Measurements from ENCODE around the gene MAST4.
A peak's percentile ranks its signal among the peaks of the same experiment; 100 is the strongest.

DNA sequence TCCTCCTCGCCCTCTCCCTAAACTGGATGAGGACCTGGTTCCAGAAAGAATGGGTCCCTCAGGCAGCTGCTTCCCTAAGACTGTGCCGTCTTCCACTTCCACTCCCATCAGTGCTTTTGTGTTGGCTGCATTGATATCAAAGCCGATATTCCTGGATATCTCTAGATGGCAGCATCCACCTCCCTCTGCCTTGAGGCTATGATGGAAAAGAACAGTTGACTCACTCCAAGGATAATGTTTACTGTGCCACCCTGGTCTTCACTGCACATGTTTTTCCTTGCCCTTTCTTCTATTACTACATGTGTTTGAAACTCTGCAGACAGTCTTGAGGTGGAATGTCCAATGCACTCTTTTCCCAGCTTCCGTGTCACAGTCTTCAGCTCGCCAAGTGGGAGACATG lies 211.6 kb downstream of the MAST4 start:
- no peak for TF ChIP-seq POLR2A (IDR thresholded peaks at IDR 0.05; ENCODE audit: low read length)
- TF ChIP-seq, protein P1, sequence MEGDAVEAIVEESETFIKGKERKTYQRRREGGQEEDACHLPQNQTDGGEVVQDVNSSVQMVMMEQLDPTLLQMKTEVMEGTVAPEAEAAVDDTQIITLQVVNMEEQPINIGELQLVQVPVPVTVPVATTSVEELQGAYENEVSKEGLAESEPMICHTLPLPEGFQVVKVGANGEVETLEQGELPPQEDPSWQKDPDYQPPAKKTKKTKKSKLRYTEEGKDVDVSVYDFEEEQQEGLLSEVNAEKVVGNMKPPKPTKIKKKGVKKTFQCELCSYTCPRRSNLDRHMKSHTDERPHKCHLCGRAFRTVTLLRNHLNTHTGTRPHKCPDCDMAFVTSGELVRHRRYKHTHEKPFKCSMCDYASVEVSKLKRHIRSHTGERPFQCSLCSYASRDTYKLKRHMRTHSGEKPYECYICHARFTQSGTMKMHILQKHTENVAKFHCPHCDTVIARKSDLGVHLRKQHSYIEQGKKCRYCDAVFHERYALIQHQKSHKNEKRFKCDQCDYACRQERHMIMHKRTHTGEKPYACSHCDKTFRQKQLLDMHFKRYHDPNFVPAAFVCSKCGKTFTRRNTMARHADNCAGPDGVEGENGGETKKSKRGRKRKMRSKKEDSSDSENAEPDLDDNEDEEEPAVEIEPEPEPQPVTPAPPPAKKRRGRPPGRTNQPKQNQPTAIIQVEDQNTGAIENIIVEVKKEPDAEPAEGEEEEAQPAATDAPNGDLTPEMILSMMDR (IDR thresholded peaks at IDR 0.05), result peak; percentile 78
- TF ChIP-seq, protein P2, sequence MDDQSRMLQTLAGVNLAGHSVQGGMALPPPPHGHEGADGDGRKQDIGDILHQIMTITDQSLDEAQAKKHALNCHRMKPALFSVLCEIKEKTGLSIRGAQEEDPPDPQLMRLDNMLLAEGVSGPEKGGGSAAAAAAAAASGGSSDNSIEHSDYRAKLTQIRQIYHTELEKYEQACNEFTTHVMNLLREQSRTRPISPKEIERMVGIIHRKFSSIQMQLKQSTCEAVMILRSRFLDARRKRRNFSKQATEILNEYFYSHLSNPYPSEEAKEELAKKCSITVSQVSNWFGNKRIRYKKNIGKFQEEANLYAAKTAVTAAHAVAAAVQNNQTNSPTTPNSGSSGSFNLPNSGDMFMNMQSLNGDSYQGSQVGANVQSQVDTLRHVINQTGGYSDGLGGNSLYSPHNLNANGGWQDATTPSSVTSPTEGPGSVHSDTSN (IDR thresholded peaks at IDR 0.05), result no peak
- no peak for TF ChIP-seq GATA3 (IDR thresholded peaks at IDR 0.05; ENCODE audit: borderline replicate concordance)
- TF ChIP-seq JUNB (IDR thresholded peaks at IDR 0.05), result no peak
- TF ChIP-seq RNF2 (IDR thresholded peaks at IDR 0.05; ENCODE audit: borderline replicate concordance, low read depth), result no peak
- no peak for TF ChIP-seq ESRRA (IDR thresholded peaks at IDR 0.05; ENCODE audit: borderline replicate concordance, low read length)
- TF ChIP-seq, protein P3, sequence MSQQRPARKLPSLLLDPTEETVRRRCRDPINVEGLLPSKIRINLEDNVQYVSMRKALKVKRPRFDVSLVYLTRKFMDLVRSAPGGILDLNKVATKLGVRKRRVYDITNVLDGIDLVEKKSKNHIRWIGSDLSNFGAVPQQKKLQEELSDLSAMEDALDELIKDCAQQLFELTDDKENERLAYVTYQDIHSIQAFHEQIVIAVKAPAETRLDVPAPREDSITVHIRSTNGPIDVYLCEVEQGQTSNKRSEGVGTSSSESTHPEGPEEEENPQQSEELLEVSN (IDR thresholded peaks at IDR 0.05; ENCODE audit: borderline replicate concordance, low read depth), result no peak
- no peak for TF ChIP-seq RCOR1 (IDR thresholded peaks at IDR 0.05; ENCODE audit: low read depth, low read length)
- no peak for TF ChIP-seq CHD2 (IDR thresholded peaks at IDR 0.05; ENCODE audit: low read length, partially characterized antibody)
- TF ChIP-seq RAD21 (conservative IDR thresholded peaks at IDR 0.05 in 1 of 2, IDR thresholded peaks at IDR 0.05 in 1 of 2), result peak; percentile 87 to 88
- no peak for TF ChIP-seq ZC3H11A (IDR thresholded peaks at IDR 0.05)
- TF ChIP-seq JUN (IDR thresholded peaks at IDR 0.05), result no peak

Data from A549 (cell line).